Amniotic stem cell (primary cell): ENCODE data around the gene OBSCN.

Experiments
- DNase-seq: peaks from one replicate; lab custom pipeline; 2025; lab: John Stamatoyannopoulos, UW

The OBSCN gene

DNA sequence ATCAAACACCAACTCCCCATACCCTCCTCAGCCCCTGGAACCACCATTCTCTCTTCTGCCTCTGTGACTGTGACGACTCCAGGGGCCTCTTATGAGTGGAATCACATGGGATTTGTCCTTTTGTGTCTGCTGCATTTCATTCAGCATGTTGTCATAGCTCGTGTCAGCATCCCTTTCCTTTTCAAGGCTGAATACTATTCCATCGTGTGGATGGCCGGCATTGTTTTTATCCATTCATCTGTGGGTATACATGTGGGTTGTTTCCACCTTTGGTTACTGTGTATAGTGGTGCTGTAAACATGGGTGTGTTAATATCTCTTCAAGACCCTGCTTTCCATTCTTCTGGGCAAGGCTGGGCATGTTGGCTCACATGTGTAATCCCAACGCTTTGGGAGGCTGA lies 17.1 kb upstream of the OBSCN start:
- no peak for DNase-seq

- DNase-seq = no peak
These were observed 13.4 kb upstream of the OBSCN start for GRCh38 chr1:228194436-228194835.

DNA sequence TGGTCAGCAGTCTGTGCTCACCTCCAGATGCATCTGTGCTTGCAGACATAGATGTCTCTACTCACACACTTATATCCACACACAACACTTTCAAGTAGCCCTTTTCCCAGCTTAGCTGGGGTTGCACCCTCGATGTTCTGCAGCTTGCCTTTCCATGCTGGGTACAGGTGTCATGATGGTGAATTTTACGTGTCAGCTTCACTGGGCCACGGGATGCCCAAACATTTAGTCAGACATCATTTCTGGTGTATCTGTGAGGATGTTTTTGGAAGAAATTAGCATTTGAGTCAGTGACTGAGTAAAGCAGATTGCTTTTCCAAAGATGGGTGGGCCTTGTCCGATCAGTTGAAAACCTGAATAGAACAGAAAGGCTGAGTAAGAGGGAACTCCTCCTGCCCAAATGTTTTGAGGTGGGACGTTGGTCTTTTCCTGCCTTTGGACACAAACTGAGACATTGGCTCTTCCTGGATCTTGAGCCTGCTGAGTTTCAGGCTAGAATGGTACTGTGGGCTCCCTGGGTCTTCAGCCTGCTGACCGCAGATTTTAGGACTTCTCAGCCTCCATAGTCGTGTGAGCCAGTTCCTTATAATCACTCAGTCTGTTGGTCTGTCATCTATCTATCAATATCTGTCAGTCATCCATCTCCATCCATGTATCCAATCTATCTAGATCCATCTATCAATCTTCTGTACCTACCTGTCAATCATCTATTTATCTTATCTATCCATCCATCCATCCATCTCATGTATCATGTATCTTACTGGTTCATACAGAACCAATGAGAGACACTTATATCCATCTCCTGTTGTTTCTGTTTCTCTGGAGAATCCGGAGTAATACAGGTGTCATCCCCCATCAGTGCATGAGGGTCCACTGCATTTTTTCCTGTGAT lies 12.7 kb upstream of the OBSCN start:
- no peak for DNase-seq

DNA sequence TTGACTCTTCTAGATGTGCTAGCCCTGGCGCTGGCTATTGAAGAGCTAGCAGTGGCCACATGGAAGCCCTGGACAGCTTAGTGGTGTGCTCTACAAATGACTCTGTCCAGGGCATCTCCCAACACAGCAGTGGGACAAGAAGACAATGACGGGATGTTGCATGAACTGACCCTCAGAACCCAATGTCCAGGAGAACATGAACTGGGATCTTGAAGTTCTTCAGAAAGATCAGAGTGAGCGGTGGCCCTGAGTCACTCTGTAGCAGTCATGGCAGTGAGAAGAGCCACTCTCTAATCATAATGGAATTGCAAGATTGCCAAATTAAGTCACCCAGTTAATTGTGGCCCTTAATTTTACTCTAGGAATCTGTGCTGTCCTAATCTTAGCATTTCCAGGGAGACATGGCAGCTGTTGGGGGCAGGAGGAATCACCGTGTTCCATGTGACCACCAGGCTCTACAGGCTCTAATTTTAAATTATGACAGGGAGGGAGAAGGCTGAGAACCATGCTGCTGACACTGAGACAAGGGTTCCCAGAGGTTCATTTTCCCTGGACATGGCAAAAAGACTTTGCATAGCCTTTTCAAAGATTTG lies 10.2 kb upstream of the OBSCN start:
- no peak for DNase-seq

GRCh38 chr1:228198977-228199590 lies 8.8 kb upstream of the OBSCN start:
- DNase-seq = no peak

DNA sequence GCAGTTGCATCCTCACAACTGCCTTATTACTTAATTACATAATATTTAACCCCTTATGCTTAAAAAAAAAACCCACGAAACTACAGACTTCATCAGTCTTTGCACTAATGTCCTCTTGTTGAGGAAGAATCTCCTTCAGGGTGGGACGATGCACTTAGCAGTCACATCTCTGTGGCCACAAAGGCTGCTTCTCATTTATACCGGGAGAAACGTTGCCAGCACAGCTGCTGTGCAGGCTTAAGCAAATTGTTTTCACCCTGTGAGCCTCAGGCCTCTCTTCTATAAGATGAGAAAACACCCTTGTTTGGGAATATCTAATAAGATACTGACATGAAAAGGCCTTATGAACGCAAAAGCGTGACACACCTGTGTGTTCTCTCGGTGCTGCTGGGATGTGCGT lies 2.9 kb upstream of the OBSCN start:
- no peak for DNase-seq

GRCh38 chr1:228205526-228206436 lies 2.1 kb upstream of the OBSCN start:
- no peak for DNase-seq

- no peak for DNase-seq
These were observed 1.1 kb upstream of the OBSCN start for GRCh38 chr1:228206582-228207351.

- DNase-seq = no peak
These were observed 448 bp upstream of the OBSCN start for GRCh38 chr1:228207381-228207810.

DNA sequence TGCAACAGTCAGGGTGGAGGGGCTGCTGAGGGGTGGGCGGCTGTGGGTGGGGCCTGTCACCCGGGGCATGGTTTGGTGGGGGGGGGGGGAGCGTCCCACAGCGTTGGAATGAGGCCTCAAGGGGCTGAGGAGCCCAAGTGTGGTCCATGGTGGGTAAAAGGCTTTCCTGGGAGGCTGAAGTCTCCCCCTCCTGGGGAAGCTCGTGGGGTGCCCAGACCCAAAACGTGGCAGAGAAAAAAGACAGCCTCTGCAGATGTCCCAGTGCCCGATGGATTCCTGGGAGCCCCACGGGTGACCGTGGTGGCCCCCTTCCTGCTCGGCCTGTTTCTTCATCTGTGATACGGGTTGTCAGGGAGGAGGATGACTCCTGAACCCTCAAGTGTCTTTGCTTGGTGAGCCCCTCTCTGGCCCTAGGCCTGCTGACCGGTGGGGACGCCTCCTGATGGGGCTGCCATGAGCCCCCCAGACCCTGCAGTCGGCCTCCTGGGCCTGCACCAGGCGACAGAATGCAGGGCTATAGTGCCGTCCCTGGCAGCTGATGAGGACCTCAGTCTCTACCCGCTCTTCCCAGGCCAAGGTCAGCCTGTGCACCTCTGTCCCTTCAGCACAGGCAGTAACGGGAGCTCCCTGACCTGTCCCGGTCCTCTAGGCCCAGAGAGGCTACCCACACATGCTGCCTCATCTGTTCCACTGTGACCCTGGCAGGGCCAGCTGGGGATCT lies 1.1 kb downstream of the OBSCN start:
- DNase-seq = no peak

GRCh38 chr1:228209657-228210056 lies 1.8 kb downstream of the OBSCN start:
- no peak for DNase-seq

GRCh38 chr1:228210076-228210651 lies 2.3 kb downstream of the OBSCN start:
- peak; percentile 19 for DNase-seq

- no peak for DNase-seq
These were observed 3.1 kb downstream of the OBSCN start for GRCh38 chr1:228210712-228211530.

DNA sequence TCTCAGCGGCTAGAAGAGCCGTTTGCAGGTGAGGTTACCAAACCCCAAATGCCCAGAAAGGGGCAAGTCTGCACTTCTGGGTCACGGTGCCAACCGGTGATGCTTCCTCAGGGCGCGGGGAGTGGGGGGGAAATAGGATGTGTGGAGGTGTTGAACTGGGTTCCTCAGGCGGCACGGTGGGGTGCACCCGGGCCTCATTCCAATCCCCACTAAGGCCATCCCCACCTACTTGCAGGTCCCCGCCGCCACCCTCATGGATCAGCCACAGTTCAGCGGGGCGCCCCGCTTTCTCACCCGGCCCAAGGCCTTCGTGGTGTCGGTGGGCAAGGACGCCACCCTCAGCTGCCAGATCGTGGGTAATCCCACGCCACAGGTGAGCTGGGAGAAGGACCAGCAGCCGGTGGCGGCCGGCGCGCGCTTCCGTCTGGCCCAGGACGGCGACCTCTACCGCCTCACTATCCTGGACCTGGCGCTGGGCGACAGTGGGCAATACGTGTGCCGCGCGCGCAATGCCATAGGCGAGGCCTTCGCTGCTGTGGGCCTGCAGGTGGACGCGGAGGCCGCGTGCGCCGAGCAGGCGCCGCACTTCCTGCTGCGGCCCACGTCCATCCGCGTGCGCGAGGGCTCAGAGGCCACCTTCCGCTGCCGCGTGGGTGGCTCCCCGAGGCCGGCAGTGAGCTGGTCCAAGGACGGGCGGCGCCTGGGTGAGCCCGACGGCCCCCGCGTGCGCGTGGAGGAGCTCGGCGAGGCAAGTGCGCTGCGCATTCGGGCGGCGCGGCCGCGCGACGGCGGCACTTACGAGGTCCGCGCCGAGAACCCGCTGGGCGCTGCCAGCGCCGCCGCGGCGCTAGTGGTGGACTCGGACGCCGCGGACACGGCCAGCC lies 3.9 kb downstream of the OBSCN start:
- no peak for DNase-seq

DNA sequence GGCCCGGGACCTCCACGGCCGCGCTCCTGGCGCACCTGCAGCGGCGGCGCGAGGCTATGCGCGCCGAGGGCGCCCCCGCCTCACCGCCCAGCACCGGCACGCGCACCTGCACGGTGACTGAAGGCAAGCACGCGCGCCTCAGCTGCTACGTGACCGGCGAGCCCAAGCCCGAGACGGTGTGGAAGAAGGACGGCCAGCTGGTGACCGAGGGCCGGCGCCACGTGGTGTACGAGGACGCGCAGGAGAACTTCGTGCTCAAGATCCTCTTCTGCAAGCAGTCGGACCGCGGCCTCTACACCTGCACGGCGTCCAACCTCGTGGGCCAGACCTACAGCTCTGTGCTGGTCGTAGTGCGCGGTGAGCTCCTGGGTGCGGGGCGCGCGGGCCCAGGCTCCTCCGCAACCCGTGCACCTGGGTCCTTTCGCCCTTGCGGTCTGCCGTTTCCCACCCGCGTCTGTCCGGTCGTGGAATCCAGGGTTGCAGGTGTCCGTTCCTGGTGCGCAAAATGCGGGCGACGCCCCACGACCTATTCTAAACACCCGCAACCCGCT lies 4.6 kb downstream of the OBSCN start:
- DNase-seq = no peak

GRCh38 chr1:228212966-228213844 lies 5.4 kb downstream of the OBSCN start:
- DNase-seq = peak; percentile 88
